CD14-positive monocyte (primary cell): Measurements from ENCODE around the gene PRPF18. TPM values are rescaled to one million over a fixed set of nuclear protein-coding genes. Genes with fewer than 3 reads are reported as not detected.
A peak's percentile ranks its signal among the peaks of the same experiment; 100 is the strongest.

Experiments used
- DNase-seq, 3 donors: peaks; one replicate each; pipeline ENCODE4 v3.0.0-alpha.2; 2011 to 2022
- H2AFZ ChIP-seq: 2 replicates; pipeline ENCODE4 v1.6.0; 2012; ENCODE audit warnings: mild to moderate bottlenecking, low read depth, low read length, inconsistent platforms; ENCODE audit not compliant: insufficient read depth, poor library complexity, severe bottlenecking
- H3K27ac ChIP-seq, 2 donors: 1 replicate in 1 of 2; 2 replicates in 1 of 2; pipeline ENCODE4 v1.5.1; 2012 to 2013; ENCODE audit warnings: low read length in 2 of 2, control low read depth in 1 of 2, inconsistent platforms in 1 of 2, low read depth in 1 of 2, mild to moderate bottlenecking in 1 of 2
- H3K27me3 ChIP-seq, 2 donors: one replicate each; pipeline versions ENCODE4 v1.6.0 to v1.6.1; 2011 to 2013; ENCODE audit warnings: low read length in 2 of 2; ENCODE audit not compliant: control insufficient read depth in 2 of 2, insufficient read depth in 2 of 2
- H3K36me3 ChIP-seq, 2 donors: replicated peaks in 1 of 2; 1 replicate in 1 of 2; 2 replicates in 1 of 2; pipeline versions ENCODE4 v1.5.1 to v1.6.1; 2012 to 2013; ENCODE audit warnings: low read length in 2 of 2, control low read depth in 1 of 2, inconsistent platforms in 1 of 2, mild to moderate bottlenecking in 1 of 2; ENCODE audit not compliant: insufficient read depth in 2 of 2, control insufficient read depth in 1 of 2
- H3K4me1 ChIP-seq, 2 donors: 1 replicate in 1 of 2; 2 replicates in 1 of 2; pipeline versions ENCODE4 v1.5.1 to v1.6.1; 2012 to 2013; ENCODE audit warnings: low read length in 2 of 2, control low read depth in 1 of 2, inconsistent platforms in 1 of 2, mild to moderate bottlenecking in 1 of 2, moderate library complexity in 1 of 2; ENCODE audit not compliant: insufficient read depth in 2 of 2, control insufficient read depth in 1 of 2
- H3K4me2 ChIP-seq: replicated peaks from 2 replicates; pipeline ENCODE3; 2012; ENCODE audit warnings: low read length, moderate library complexity, mild to moderate bottlenecking; ENCODE audit not compliant: poor library complexity, severe bottlenecking; ENCODE audit errors: extremely low read depth
- H3K4me3 ChIP-seq, 3 experiments: fragments of 200-600 bp in 1 of 3; sonication (generic) in 1 of 3; replicated peaks in 1 of 3; 1 replicate in 2 of 3; 2 replicates in 1 of 3; pipeline ENCODE4 v1.5.1; 2011 to 2013; ENCODE audit warnings: low read length in 3 of 3, mild to moderate bottlenecking in 3 of 3, control low read depth in 2 of 3, low read depth in 2 of 3, inconsistent platforms in 1 of 3, moderate library complexity in 1 of 3
- H3K79me2 ChIP-seq: 2 replicates; pipeline ENCODE4 v1.6.0; 2012; ENCODE audit warnings: mild to moderate bottlenecking, control low read depth, inconsistent platforms, low read length, moderate library complexity; ENCODE audit not compliant: insufficient read depth
- H3K9ac ChIP-seq: 2 replicates; pipeline ENCODE4 v1.6.0; 2017; ENCODE audit warnings: low read length, mild to moderate bottlenecking; ENCODE audit not compliant: insufficient read depth, poor library complexity, severe bottlenecking
- H3K9me3 ChIP-seq, 2 donors: replicated peaks in 1 of 2; 1 replicate in 1 of 2; 2 replicates in 1 of 2; pipeline versions ENCODE4 v1.5.1 to v1.6.1; 2012 to 2013; ENCODE audit warnings: low read length in 2 of 2, control low read depth in 1 of 2; ENCODE audit not compliant: control insufficient read depth in 1 of 2, insufficient read depth in 1 of 2
- H4K20me1 ChIP-seq: 2 replicates; pipeline ENCODE4 v1.6.0; 2012; ENCODE audit warnings: mild to moderate bottlenecking, low read length, control low read depth, moderate library complexity; ENCODE audit not compliant: insufficient read depth
- H3K27ac Mint-ChIP-seq, 7 donors: one replicate each; pipeline ENCODE4 v1.8.0; 2020; ENCODE audit warnings: mild to moderate bottlenecking in 7 of 7, mixed read lengths in 7 of 7, moderate library complexity in 6 of 7, inconsistent platforms in 2 of 7
- H3K27me3 Mint-ChIP-seq, 3 donors: one replicate each; pipeline ENCODE4 v1.8.0; 2021 to 2022; ENCODE audit warnings: low read depth in 3 of 3, mild to moderate bottlenecking in 3 of 3, mixed read lengths in 3 of 3, moderate library complexity in 3 of 3, inconsistent platforms in 1 of 3
- H3K36me3 Mint-ChIP-seq, 2 donors: one replicate each; pipeline ENCODE4 v1.8.0; 2020; ENCODE audit warnings: mixed read lengths in 2 of 2, inconsistent platforms in 1 of 2, mild to moderate bottlenecking in 1 of 2
- H3K4me1 Mint-ChIP-seq: one replicate; pipeline ENCODE4 v1.8.0; 2020; ENCODE audit warnings: mild to moderate bottlenecking, mixed read lengths
- H3K4me3 Mint-ChIP-seq, 2 donors: one replicate each; pipeline ENCODE4 v1.8.0; 2020; ENCODE audit warnings: mild to moderate bottlenecking in 2 of 2, mixed read lengths in 2 of 2, moderate library complexity in 1 of 2
- H3K9me3 Mint-ChIP-seq, 7 donors: one replicate each; pipeline ENCODE4 v1.8.0; 2020 to 2022; ENCODE audit warnings: mixed read lengths in 7 of 7, mild to moderate bottlenecking in 6 of 7, moderate library complexity in 6 of 7, inconsistent platforms in 2 of 7
- CTCF ChIP-seq: fragments of 200-600 bp; IDR thresholded peaks from one replicate; pipeline ENCODE4 v1.8.0; 2022; ENCODE audit warnings: antibody characterized with exemption, mild to moderate bottlenecking
- WGBS: methylation state at CpG from one replicate; pipeline ENCODE4 v1.1.5; 2013; ENCODE audit warnings: missing lambda C conversion rate; ENCODE audit not compliant: insufficient coverage; 5-methylcytosine and 5-hydroxymethylcytosine counted together
- intact Hi-C, 2 donors: fragments of 100-400 bp; cut with micrococcal nuclease; formaldehyde crosslinking; loops; one replicate each; pipeline versions ENCODE4 v1.15.0 to v1.15.1; 2023
- polyA plus RNA-seq, 3 donors: library from polyadenylated mRNA; depleted of rRNA in 1 of 3; unstranded in 2 of 3; stranded (reverse) in 1 of 3; fragments of 300-500 nt in 2 of 3; fragments of >200 nt in 1 of 3; fragmentation: Illumina TruSeq in 2 of 3; gene quantifications; 1 replicate in 2 of 3; 2 replicates in 1 of 3; pipeline ENCODE4 v1.2.3, GENCODE V29; 2012 to 2021

The PRPF18 gene
- polyA plus RNA-seq, 3 donors = 13.8 to 31.4 (median 26.8) TPM

GRCh38 chr10:13634207-13634606, 47.4 kb downstream of the PRPF18 start:
- H3K27me3 ChIP-seq = no peaks in the 10 kb centered on the region
- no peak overlapping the region for H2AFZ ChIP-seq
- no peak overlapping the region for H3K9ac ChIP-seq
- Mint-ChIP-seq H3K36me3 (peaks cover 71 to 75% of the 10 kb centered on the region in 2 donors), H3K9me3 (no peaks in the 10 kb centered on the region), H3K4me1 (peaks cover 27% of the 10 kb centered on the region), H3K27ac (peak overlapping the region in 6 of 7 donors; percentile 1 to 79 (median 60)), H3K27me3 (no peaks in the 10 kb centered on the region), H3K4me3 (no peak overlapping the region)
- peaks cover 25 to 64% of the 10 kb centered on the region in 2 donors for H3K36me3 ChIP-seq
- no peaks in the 10 kb centered on the region for H3K9me3 ChIP-seq
- intact Hi-C loops = no loop called here
- no peak for TF ChIP-seq CTCF
- H3K79me2 ChIP-seq = no peaks in the 10 kb centered on the region
- DNase-seq = peak in 1 of 3 donors; percentile 1
- peak overlapping the region; percentile 38 to 39 for H3K27ac ChIP-seq
- H3K4me1 ChIP-seq = peaks cover 18 to 22% of the 10 kb centered on the region in 2 donors
- no peak overlapping the region for H3K4me3 ChIP-seq
- H4K20me1 ChIP-seq = no peaks in the 10 kb centered on the region
- 71% methylated on average over 5 of the region's 6 CpGs for WGBS
- H3K4me2 ChIP-seq = peak overlapping the region; percentile 4

GRCh38 chr10:13636776-13637175, 50.0 kb downstream of the PRPF18 start:
- TF ChIP-seq CTCF = no peak
- intact Hi-C loops = no loop called here
- WGBS = no CpG with 5 or more reads among the region's 4 CpGs
- Histone ChIP-seq H3K9ac (no peak overlapping the region), H3K4me1 (peaks cover 10 to 15% of the 10 kb centered on the region in 2 donors), H3K4me2 (no peak overlapping the region), H3K4me3 (no peak overlapping the region), H3K36me3 (peaks cover 22 to 64% of the 10 kb centered on the region in 2 donors), H3K9me3 (peaks cover 0 to 4% of the 10 kb centered on the region in 2 donors), H3K27me3 (no peaks in the 10 kb centered on the region), H4K20me1 (no peaks in the 10 kb centered on the region), H3K27ac (no peak overlapping the region), H2AFZ (no peak overlapping the region), H3K79me2 (no peaks in the 10 kb centered on the region)
- peaks cover 22% of the 10 kb centered on the region for H3K4me1 Mint-ChIP-seq
- no peak overlapping the region for H3K4me3 Mint-ChIP-seq
- no peak for DNase-seq
- peaks cover 4 to 14% (median 10%) of the 10 kb centered on the region in 7 donors for H3K9me3 Mint-ChIP-seq
- no peaks in the 10 kb centered on the region for H3K27me3 Mint-ChIP-seq
- H3K36me3 Mint-ChIP-seq = peaks cover 70 to 74% of the 10 kb centered on the region in 2 donors
- no peak overlapping the region for H3K27ac Mint-ChIP-seq
